Stimulated activated CD4-positive, alpha-beta T cell treated with anti-CD3 and anti-CD28 coated beads, Interleukin-15, amount 100 ng/mL, for 48 hours (primary cell): ENCODE measurements around the gene BCL3.

ENCODE experiments used
- DNase-seq, 2 donors: peaks; one replicate each; pipeline ENCODE4 v3.0.0-alpha.2; 2020; ENCODE audit warnings: low read depth in 2 of 2

Gene BCL3

GRCh38 chr19:44741841-44742329 is 6.6 kb upstream of the BCL3 start:
- no peak for DNase-seq

GRCh38 chr19:44742330-44743061 is 6.0 kb upstream of the BCL3 start:
- DNase-seq: no peak

- DNase-seq: no peak
Observed at GRCh38 chr19:44744871-44745332, 3.6 kb upstream of the BCL3 start.

- no peak for DNase-seq
Observed at GRCh38 chr19:44745341-44745831, 3.1 kb upstream of the BCL3 start.

- no peak for DNase-seq
Observed at GRCh38 chr19:44745887-44746600, 2.5 kb upstream of the BCL3 start.

- no peak for DNase-seq
Observed at GRCh38 chr19:44746616-44746945, 1.9 kb upstream of the BCL3 start.

- DNase-seq: peak; percentile 86 to 92
Observed at GRCh38 chr19:44746946-44747738, 1.4 kb upstream of the BCL3 start.

GRCh38 chr19:44747739-44748425 is 626 bp upstream of the BCL3 start:
- DNase-seq: peak in 1 of 2 donors; percentile 33

- no peak for DNase-seq
Observed at GRCh38 chr19:44749292-44749691, 784 bp downstream of the BCL3 start.

GRCh38 chr19:44749994-44750393 is 1.5 kb downstream of the BCL3 start:
- no peak for DNase-seq

GRCh38 chr19:44752123-44752815 is 3.8 kb downstream of the BCL3 start:
- no peak for DNase-seq

GRCh38 chr19:44752816-44753625 is 4.5 kb downstream of the BCL3 start:
- DNase-seq: peak; percentile 93 to 94

- DNase-seq: no peak
Observed at GRCh38 chr19:44753626-44753931, 5.1 kb downstream of the BCL3 start.

- DNase-seq: peak; percentile 74 to 86
Observed at GRCh38 chr19:44753932-44754749, 5.6 kb downstream of the BCL3 start.

- DNase-seq: no peak
Observed at GRCh38 chr19:44754750-44755080, 6.2 kb downstream of the BCL3 start.

GRCh38 chr19:44755219-44755618 is 6.7 kb downstream of the BCL3 start:
- DNase-seq: no peak

- no peak for DNase-seq
Observed at GRCh38 chr19:44756089-44756562, 7.6 kb downstream of the BCL3 start.

- DNase-seq: no peak
Observed at GRCh38 chr19:44757057-44757734, 8.7 kb downstream of the BCL3 start.
